HepG2 (cell line): ENCODE results near the gene RNGTT. TPM values are rescaled to one million over a fixed set of nuclear protein-coding genes. Genes with fewer than 3 reads are reported as not detected.

Source experiments
- ARHGAP35 ChIP-seq: sonication (generic); formaldehyde crosslinking; IDR thresholded peaks from 2 replicates; pipeline ENCODE4 v1.9.0; 2022; ENCODE audit warnings: mild to moderate bottlenecking, inconsistent platforms, moderate library complexity, missing genetic modification reagents, borderline replicate concordance
- ATF2 ChIP-seq: sonication (generic); formaldehyde crosslinking; IDR thresholded peaks from 2 replicates; pipeline ENCODE4 v1.4.0; 2020; ENCODE audit warnings: missing genetic modification reagents
- CHD4 ChIP-seq: fragments of 200-600 bp; sonication (generic); IDR thresholded peaks from 2 replicates; pipeline ENCODE4 v1.7.0; 2017; ENCODE audit warnings: mild to moderate bottlenecking, low read length, borderline replicate concordance
- E2F5 ChIP-seq: sonication (generic); formaldehyde crosslinking; conservative IDR thresholded peaks from 2 replicates; pipeline ENCODE4 v1.4.0; 2020; ENCODE audit warnings: missing genetic modification reagents
- ETV6 ChIP-seq: sonication (generic); formaldehyde crosslinking; conservative IDR thresholded peaks from 2 replicates; pipeline ENCODE4 v1.4.0; 2020; ENCODE audit warnings: missing genetic modification reagents
- GFI1 ChIP-seq: sonication (generic); formaldehyde crosslinking; IDR thresholded peaks from 2 replicates; pipeline ENCODE4 v1.5.0; 2020; ENCODE audit warnings: missing genetic modification reagents, mild to moderate bottlenecking, borderline replicate concordance
- HES4 ChIP-seq: sonication (generic); formaldehyde crosslinking; IDR thresholded peaks from 2 replicates; pipeline ENCODE4 v1.9.0; 2021; ENCODE audit warnings: mild to moderate bottlenecking, missing genetic modification reagents, borderline replicate concordance
- HNF4G ChIP-seq, 2 experiments: sonication (generic) in 1 of 2; formaldehyde crosslinking in 1 of 2; IDR thresholded peaks; 2 replicates each; pipeline versions ENCODE4 v1.4.0 to v1.6.1; 2011 to 2020; ENCODE audit warnings: borderline replicate concordance in 2 of 2, low read depth in 2 of 2, mild to moderate bottlenecking in 2 of 2, low read length in 1 of 2, missing genetic modification reagents in 1 of 2, moderate library complexity in 1 of 2
- MED1 ChIP-seq: sonication (generic); formaldehyde crosslinking; IDR thresholded peaks from 2 replicates; pipeline ENCODE4 v1.4.0; 2020; ENCODE audit warnings: missing genetic modification reagents
- NR2F6 ChIP-seq, 2 experiments: IDR thresholded peaks; 2 replicates each; pipeline ENCODE4 v1.6.1; 2016; ENCODE audit warnings: antibody characterized with exemption in 1 of 2, mild to moderate bottlenecking in 1 of 2
- PCBP1 ChIP-seq: fragments of 200-400 bp; formaldehyde crosslinking; IDR thresholded peaks from 2 replicates; pipeline ENCODE4 v1.6.1; 2017; ENCODE audit warnings: mild to moderate bottlenecking, low read depth, low read length, borderline replicate concordance
- SALL1 ChIP-seq: sonication (generic); formaldehyde crosslinking; IDR thresholded peaks from 2 replicates; pipeline ENCODE4 v1.8.0; 2022; ENCODE audit warnings: mild to moderate bottlenecking, missing genetic modification reagents
- SMARCE1 ChIP-seq: fragments of 450-650 bp; IDR thresholded peaks from 2 replicates; pipeline ENCODE4 v1.6.1; 2017; ENCODE audit warnings: borderline replicate concordance
- SOX13 ChIP-seq, 3 experiments: fragments of 450-650 bp in 1 of 3; sonication (generic) in 1 of 3; formaldehyde crosslinking in 1 of 3; IDR thresholded peaks in 2 of 3; conservative IDR thresholded peaks in 1 of 3; 2 replicates each; pipeline versions ENCODE4 v1.5.0 to v1.6.1; 2016 to 2020; ENCODE audit warnings: antibody characterized with exemption in 1 of 3, mild to moderate bottlenecking in 1 of 3, missing compliant biosample characterization in 1 of 3, missing genetic modification reagents in 1 of 3, moderate library complexity in 1 of 3
- THYN1 ChIP-seq: sonication (generic); formaldehyde crosslinking; IDR thresholded peaks from 2 replicates; pipeline ENCODE4 v1.8.1; 2023; ENCODE audit warnings: low read depth, mild to moderate bottlenecking, moderate library complexity, missing genetic modification reagents, borderline replicate concordance
- ZKSCAN8 ChIP-seq: IDR thresholded peaks from 2 replicates; pipeline ENCODE4 v1.6.1; 2016; ENCODE audit warnings: borderline replicate concordance, missing genetic modification reagents, missing compliant biosample characterization
- ZNF160 ChIP-seq: sonication (generic); formaldehyde crosslinking; IDR thresholded peaks from 2 replicates; pipeline ENCODE4 v1.8.0; 2022; ENCODE audit warnings: mild to moderate bottlenecking, inconsistent platforms, missing genetic modification reagents
- ZNF20 ChIP-seq: sonication (generic); formaldehyde crosslinking; IDR thresholded peaks from 2 replicates; pipeline ENCODE4 v1.4.0; 2020; ENCODE audit warnings: mild to moderate bottlenecking, moderate library complexity, missing genetic modification reagents
- ZNF7 ChIP-seq: IDR thresholded peaks from 2 replicates; pipeline ENCODE4 v1.6.1; 2016; ENCODE audit warnings: missing biosample characterization, missing genetic modification reagents
- polyA plus RNA-seq, 8 experiments: library from polyadenylated mRNA; depleted of rRNA in 3 of 8; stranded (reverse) in 7 of 8; unstranded in 1 of 8; fragments of >200 nt; fragmentation: Illumina TruSeq in 4 of 8; extraction: Trizol in 4 of 8; gene quantifications; 2 replicates each; pipeline versions ENCODE4 v1.2.1 to v1.2.3, GENCODE V29; 2011 to 2016; ENCODE audit warnings: low read depth in 4 of 8, missing spikeins in 1 of 8, mixed read lengths in 1 of 8; ENCODE audit not compliant: insufficient read depth in 1 of 8
- total RNA-seq, 5 experiments: library from RNA; depleted of rRNA; stranded (reverse); fragments of >200 nt; fragmentation: Illumina TruSeq; extraction: Trizol; gene quantifications; 2 replicates each; pipeline ENCODE4 v1.2.3, GENCODE V29; 2016; ENCODE audit warnings: low read depth in 1 of 5
- TF ChIP-seq, protein P1 (sequence below): sonication (generic); formaldehyde crosslinking; IDR thresholded peaks from 2 replicates; pipeline ENCODE4 v1.5.1; 2020; ENCODE audit warnings: mild to moderate bottlenecking, missing genetic modification reagents, moderate library complexity
- TF ChIP-seq, protein P2 (sequence below): sonication (generic); formaldehyde crosslinking; IDR thresholded peaks from 2 replicates; pipeline ENCODE4 v1.8.0; 2022; ENCODE audit warnings: missing genetic modification reagents, low read depth, mild to moderate bottlenecking, borderline replicate concordance

RNGTT gene
- total and polyA plus RNA-seq, 2 of the 13 experiments (the other 11 are each of a cell fraction or from before 2014, with no cell fraction given): 6.0 to 22.6 TPM

- no peak for TF ChIP-seq ATF2 (CRISPR knock-in tag)
- TF ChIP-seq ZKSCAN8 (CRISPR knock-in tag): 0 out of 2 replicates have a peak, but pooled peaks have one; percentile 22
- TF ChIP-seq SMARCE1: no peak
- TF ChIP-seq MED1: peak; percentile 34; the same call in 1 of the 2 replicates
- TF ChIP-seq SALL1 (CRISPR knock-in tag): peak; percentile 55; the same call in 1 of the 2 replicates
- TF ChIP-seq, protein P1, sequence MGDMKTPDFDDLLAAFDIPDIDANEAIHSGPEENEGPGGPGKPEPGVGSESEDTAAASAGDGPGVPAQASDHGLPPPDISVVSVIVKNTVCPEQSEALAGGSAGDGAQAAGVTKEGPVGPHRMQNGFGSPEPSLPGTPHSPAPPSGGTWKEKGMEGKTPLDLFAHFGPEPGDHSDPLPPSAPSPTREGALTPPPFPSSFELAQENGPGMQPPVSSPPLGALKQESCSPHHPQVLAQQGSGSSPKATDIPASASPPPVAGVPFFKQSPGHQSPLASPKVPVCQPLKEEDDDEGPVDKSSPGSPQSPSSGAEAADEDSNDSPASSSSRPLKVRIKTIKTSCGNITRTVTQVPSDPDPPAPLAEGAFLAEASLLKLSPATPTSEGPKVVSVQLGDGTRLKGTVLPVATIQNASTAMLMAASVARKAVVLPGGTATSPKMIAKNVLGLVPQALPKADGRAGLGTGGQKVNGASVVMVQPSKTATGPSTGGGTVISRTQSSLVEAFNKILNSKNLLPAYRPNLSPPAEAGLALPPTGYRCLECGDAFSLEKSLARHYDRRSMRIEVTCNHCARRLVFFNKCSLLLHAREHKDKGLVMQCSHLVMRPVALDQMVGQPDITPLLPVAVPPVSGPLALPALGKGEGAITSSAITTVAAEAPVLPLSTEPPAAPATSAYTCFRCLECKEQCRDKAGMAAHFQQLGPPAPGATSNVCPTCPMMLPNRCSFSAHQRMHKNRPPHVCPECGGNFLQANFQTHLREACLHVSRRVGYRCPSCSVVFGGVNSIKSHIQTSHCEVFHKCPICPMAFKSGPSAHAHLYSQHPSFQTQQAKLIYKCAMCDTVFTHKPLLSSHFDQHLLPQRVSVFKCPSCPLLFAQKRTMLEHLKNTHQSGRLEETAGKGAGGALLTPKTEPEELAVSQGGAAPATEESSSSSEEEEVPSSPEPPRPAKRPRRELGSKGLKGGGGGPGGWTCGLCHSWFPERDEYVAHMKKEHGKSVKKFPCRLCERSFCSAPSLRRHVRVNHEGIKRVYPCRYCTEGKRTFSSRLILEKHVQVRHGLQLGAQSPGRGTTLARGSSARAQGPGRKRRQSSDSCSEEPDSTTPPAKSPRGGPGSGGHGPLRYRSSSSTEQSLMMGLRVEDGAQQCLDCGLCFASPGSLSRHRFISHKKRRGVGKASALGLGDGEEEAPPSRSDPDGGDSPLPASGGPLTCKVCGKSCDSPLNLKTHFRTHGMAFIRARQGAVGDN: no peak
- no peak for TF ChIP-seq ETV6
- peak; percentile 73 for TF ChIP-seq HNF4G (IDR thresholded peaks at IDR 0.05; ENCODE audit: borderline replicate concordance, low read depth, low read length)
- no peak for TF ChIP-seq HNF4G (CRISPR knock-in tag; IDR thresholded peaks at IDR 0.05; ENCODE audit: borderline replicate concordance, low read depth)
- no peak for TF ChIP-seq ZNF160 (CRISPR knock-in tag)
- no peak for TF ChIP-seq ZNF20 (CRISPR knock-in tag)
- TF ChIP-seq, protein P2, sequence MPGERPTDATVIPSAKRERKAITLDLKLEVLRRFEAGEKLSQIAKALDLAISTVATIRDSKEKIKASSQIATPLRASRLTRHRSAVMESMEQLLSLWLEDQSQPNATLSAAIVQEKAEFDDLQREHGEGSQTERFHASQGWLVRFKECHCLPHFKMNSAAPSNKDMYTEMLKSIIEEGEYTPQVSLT: no peak
- TF ChIP-seq PCBP1: no peak
- TF ChIP-seq THYN1 (CRISPR knock-in tag): no peak
- TF ChIP-seq SOX13 (IDR thresholded peaks at IDR 0.05): no peak
- TF ChIP-seq SOX13 (CRISPR knock-in tag; conservative IDR thresholded peaks at IDR 0.05 in 1 of 2, IDR thresholded peaks at IDR 0.05 in 1 of 2): peak in 1 of 2 experiments; percentile 67; a peak in 2 of 4 replicates
- no peak for TF ChIP-seq ARHGAP35
- peak; percentile 69 for TF ChIP-seq NR2F6 (IDR thresholded peaks at IDR 0.05)
- peak; percentile 78 for TF ChIP-seq NR2F6 (CRISPR knock-in tag; IDR thresholded peaks at IDR 0.05)
- no peak for TF ChIP-seq GFI1 (CRISPR knock-in tag)
- TF ChIP-seq E2F5 (CRISPR knock-in tag): no peak
- TF ChIP-seq ZNF7 (CRISPR knock-in tag): no peak
- no peak for TF ChIP-seq HES4 (CRISPR knock-in tag)
- TF ChIP-seq CHD4: no peak
Observed at GRCh38 chr6:88840796-88841539, 122.5 kb downstream of the RNGTT start (continued).
